Cardiac muscle cell (in vitro differentiated cells and primary cell): Measurements from ENCODE around the gene SLC27A2. TPM values are rescaled to one million over a fixed set of nuclear protein-coding genes. Genes with fewer than 3 reads are reported as not detected.
"Not testable (repeated sequence)": the region's sequence is repeated elsewhere in the genome, so short reads cannot be mapped to it uniquely, and the experiment has no call there.

Experiments used
- DNase-seq, 2 donors: peaks; one replicate each; pipeline versions ENCODE4 v3.0.0 to v3.0.0-alpha.2; 2010 to 2017; ENCODE audit warnings: low read depth in 1 of 2, low spot score in 1 of 2
- H3K27ac ChIP-seq: fragments of 200-600 bp; sonication (generic); 2 replicates; pipeline ENCODE4 v1.5.1; 2016
- H3K27me3 ChIP-seq: fragments of 200-600 bp; sonication (generic); 2 replicates; pipeline ENCODE4 v1.6.0; 2016; ENCODE audit warnings: control low read depth
- H3K36me3 ChIP-seq: fragments of 200-600 bp; sonication (generic); 2 replicates; pipeline ENCODE4 v1.5.1; 2016; ENCODE audit warnings: control low read depth
- H3K4me1 ChIP-seq: fragments of 200-600 bp; sonication (generic); 2 replicates; pipeline ENCODE4 v1.8.1; 2017; ENCODE audit warnings: low read depth, mild to moderate bottlenecking, mixed run types
- H3K4me3 ChIP-seq: fragments of 200-600 bp; sonication (generic); 2 replicates; pipeline ENCODE4 v1.5.1; 2016; ENCODE audit warnings: mild to moderate bottlenecking
- H3K9me3 ChIP-seq: fragments of 200-600 bp; sonication (generic); 2 replicates; pipeline ENCODE4 v1.5.1; 2017; ENCODE audit warnings: low read depth, mild to moderate bottlenecking, control low read depth
- polyA plus RNA-seq: library from polyadenylated mRNA; unstranded; fragments of >200 nt; fragmentation: Nextera tagmentation; extraction: Ambion mirVana; gene quantifications from 2 replicates; pipeline ENCODE4 v1.2.1, GENCODE V29; 2016
- total RNA-seq: library from RNA; depleted of rRNA; stranded (reverse); fragments of >200 nt; gene quantifications from 2 replicates; pipeline ENCODE4 v1.2.3, GENCODE V29; 2016
- TF ChIP-seq, protein P1 (sequence below): IDR thresholded peaks from 2 replicates; pipeline ENCODE4 v1.5.1; 2012; ENCODE audit warnings: low read depth, mild to moderate bottlenecking, low read length

SLC27A2 gene
- total and polyA plus RNA-seq, 2 experiments from 2014 or later: not detected

GRCh38 chr15:50187997-50188396, 6.0 kb downstream of the SLC27A2 start:
- H3K27me3 ChIP-seq: peaks cover 77% of the 10 kb centered on the region
- H3K4me1 ChIP-seq: no peaks in the 10 kb centered on the region
- no peaks in the 10 kb centered on the region for H3K9me3 ChIP-seq
- H3K4me3 ChIP-seq: no peak overlapping the region
- TF ChIP-seq, protein P1, sequence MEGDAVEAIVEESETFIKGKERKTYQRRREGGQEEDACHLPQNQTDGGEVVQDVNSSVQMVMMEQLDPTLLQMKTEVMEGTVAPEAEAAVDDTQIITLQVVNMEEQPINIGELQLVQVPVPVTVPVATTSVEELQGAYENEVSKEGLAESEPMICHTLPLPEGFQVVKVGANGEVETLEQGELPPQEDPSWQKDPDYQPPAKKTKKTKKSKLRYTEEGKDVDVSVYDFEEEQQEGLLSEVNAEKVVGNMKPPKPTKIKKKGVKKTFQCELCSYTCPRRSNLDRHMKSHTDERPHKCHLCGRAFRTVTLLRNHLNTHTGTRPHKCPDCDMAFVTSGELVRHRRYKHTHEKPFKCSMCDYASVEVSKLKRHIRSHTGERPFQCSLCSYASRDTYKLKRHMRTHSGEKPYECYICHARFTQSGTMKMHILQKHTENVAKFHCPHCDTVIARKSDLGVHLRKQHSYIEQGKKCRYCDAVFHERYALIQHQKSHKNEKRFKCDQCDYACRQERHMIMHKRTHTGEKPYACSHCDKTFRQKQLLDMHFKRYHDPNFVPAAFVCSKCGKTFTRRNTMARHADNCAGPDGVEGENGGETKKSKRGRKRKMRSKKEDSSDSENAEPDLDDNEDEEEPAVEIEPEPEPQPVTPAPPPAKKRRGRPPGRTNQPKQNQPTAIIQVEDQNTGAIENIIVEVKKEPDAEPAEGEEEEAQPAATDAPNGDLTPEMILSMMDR: no peak
- no peaks in the 10 kb centered on the region for H3K36me3 ChIP-seq
- no peak overlapping the region for H3K27ac ChIP-seq
- DNase-seq: no peak

DNA sequence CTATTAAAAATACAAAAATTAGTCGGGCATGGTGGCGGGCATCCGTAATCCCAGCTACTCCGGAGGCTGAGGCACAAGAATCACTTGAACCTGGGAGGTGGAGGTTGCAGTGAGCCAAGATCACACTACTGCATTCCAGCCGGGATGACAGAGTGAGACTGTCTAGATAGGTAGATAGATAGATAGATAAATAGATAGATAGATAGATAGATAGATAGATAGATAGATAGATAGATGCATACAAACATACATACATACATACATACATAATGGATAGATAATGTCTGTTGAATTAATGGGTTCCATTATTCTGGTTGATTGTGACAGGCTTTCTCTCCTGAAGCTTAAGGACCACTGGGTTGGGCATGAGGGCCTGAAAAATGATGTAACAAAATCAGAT, 6.8 kb downstream of the SLC27A2 start:
- H3K36me3 ChIP-seq, H3K27ac ChIP-seq, H3K4me1 ChIP-seq, DNase-seq, H3K4me3 ChIP-seq, H3K9me3 ChIP-seq: not testable (repeated sequence)
- peaks cover 70% of the 10 kb centered on the region for H3K27me3 ChIP-seq

DNA sequence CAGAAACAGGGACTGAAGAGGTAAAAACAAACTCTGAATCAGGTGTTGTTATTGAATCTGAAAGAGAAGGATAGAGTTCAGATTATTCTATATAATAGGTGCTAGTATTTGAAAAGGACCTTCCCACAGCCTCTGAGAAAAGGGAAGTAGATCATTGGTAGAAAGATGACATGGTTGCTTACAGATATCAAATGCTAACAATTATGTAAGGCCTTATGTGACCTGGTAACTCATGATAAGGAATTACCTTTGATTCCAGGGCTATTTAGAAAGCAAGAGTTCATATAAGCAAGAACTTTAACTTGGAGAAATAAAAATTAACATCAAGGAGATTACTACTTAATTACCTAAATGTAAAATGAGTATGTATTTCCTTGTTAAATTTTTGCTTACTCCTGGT, 7.6 kb downstream of the SLC27A2 start:
- Histone ChIP-seq H3K4me3 (no peak overlapping the region), H3K27me3 (peaks cover 70% of the 10 kb centered on the region), H3K9me3 (no peaks in the 10 kb centered on the region), H3K4me1 (no peaks in the 10 kb centered on the region), H3K27ac (no peak overlapping the region), H3K36me3 (no peaks in the 10 kb centered on the region)
- no peak for DNase-seq
- TF ChIP-seq, protein P1: no peak

DNA sequence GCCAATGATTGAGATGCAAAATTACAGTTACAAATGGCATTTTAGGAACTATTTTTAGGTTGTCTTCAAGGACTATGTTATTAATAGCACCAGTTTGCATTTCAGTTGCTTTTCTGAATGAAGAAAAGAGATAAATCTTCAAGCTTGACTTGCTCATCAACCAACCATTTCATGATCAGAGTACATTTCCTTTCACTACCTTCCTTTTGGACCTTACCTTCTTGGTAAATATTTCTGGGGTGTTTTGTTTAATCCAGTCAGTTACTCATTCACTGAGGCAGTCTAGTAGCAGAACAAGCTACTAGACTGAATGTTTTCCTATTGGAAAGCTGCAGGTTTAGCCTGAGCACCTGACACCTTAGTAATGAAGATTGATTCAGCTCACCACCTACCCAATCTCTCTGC, 8.2 kb downstream of the SLC27A2 start:
- H3K27me3 ChIP-seq: peaks cover 65% of the 10 kb centered on the region
- no peak overlapping the region for H3K27ac ChIP-seq
- no peak overlapping the region for H3K4me3 ChIP-seq
- TF ChIP-seq, protein P1: no peak
- no peaks in the 10 kb centered on the region for H3K9me3 ChIP-seq
- H3K36me3 ChIP-seq: no peaks in the 10 kb centered on the region
- H3K4me1 ChIP-seq: no peaks in the 10 kb centered on the region
- DNase-seq: no peak

GRCh38 chr15:50190723-50191122, 8.7 kb downstream of the SLC27A2 start:
- Histone ChIP-seq H3K4me3 (no peak overlapping the region), H3K9me3 (no peaks in the 10 kb centered on the region), H3K27me3 (peaks cover 62% of the 10 kb centered on the region), H3K4me1 (no peaks in the 10 kb centered on the region), H3K36me3 (no peaks in the 10 kb centered on the region), H3K27ac (no peak overlapping the region)
- TF ChIP-seq, protein P1: no peak
- no peak for DNase-seq

GRCh38 chr15:50192164-50192563, 10.2 kb downstream of the SLC27A2 start:
- H3K27me3 ChIP-seq: peaks cover 52% of the 10 kb centered on the region
- H3K36me3 ChIP-seq: no peaks in the 10 kb centered on the region
- TF ChIP-seq, protein P1: no peak
- H3K4me3 ChIP-seq: no peak overlapping the region
- no peaks in the 10 kb centered on the region for H3K4me1 ChIP-seq
- no peak for DNase-seq
- no peaks in the 10 kb centered on the region for H3K9me3 ChIP-seq
- H3K27ac ChIP-seq: no peak overlapping the region
